ENCODE results near the gene MAGEA12.
"Not testable (repeated sequence)": the region's sequence is repeated elsewhere in the genome, so short reads cannot be mapped to it uniquely, and the experiment has no call there.

MAGEA12 gene

GRCh38 chrX:152766562-152766961 is 33.0 kb downstream of the MAGEA12 start:
- not testable (repeated sequence) for DNase-seq (ENCODE audit: low read depth)

GRCh38 chrX:152769549-152770289 is 36.2 kb downstream of the MAGEA12 start, which contains the start of gene MAGEA6:
Gene MAGEA6, minus strand, starts transcription at chrX:152769689. Its CDS starts 2,039 bp downstream, at chrX:152767650.
- DNase-seq (ENCODE audit: low read depth) = not testable (repeated sequence)

- DNase-seq (ENCODE audit: low read depth) = not testable (repeated sequence)
Measured at GRCh38 chrX:152787062-152787461, 53.5 kb downstream of the MAGEA12 start.

Data from iris pigment epithelial cell (primary cell).